ENCODE data around the gene GH2. TPM values are rescaled to one million over a fixed set of nuclear protein-coding genes. Genes with fewer than 3 reads are reported as not detected.
A peak's percentile ranks its signal among the peaks of the same experiment; 100 is the strongest.

GH2 gene
- total and polyA plus RNA-seq, 2 experiments from 2014 or later, result 0.59 to 2.3 TPM

- no peak overlapping the region for H3K27ac Mint-ChIP-seq
- Histone ChIP-seq H3F3A (replicated peaks; ENCODE audit: low read depth) (no peaks in the 10 kb centered on the region), H3K79me2 (replicated peaks; ENCODE audit: insufficient read depth) (no peaks in the 10 kb centered on the region)
These were observed 48.4 kb upstream of the GH2 start for GRCh38 chr17:63929860-63930766.

More at GRCh38 chr17:63929860-63930766, 48.4 kb upstream of the GH2 start:
- Mint-ChIP-seq H3K36me3 (ENCODE audit: low read depth) (no peaks in the 10 kb centered on the region), H3K27me3 (ENCODE audit: insufficient read depth, low read depth, poor library complexity) (peaks cover 8% of the 10 kb centered on the region), H3K4me1 (peaks cover 13% of the 10 kb centered on the region), H3K4me3 (no peak overlapping the region), H3K9me3 (no peaks in the 10 kb centered on the region)
- 0 out of 2 replicates have a peak overlapping the region, but pooled peaks have one; percentile 64 for H3K4me2 ChIP-seq
- H4K20me1 ChIP-seq (replicated peaks; ENCODE audit: insufficient read depth), result no peaks in the 10 kb centered on the region
- H3K9me2 ChIP-seq (ENCODE audit: insufficient read depth), result no peaks in the 10 kb centered on the region
- ATAC-seq (peak; percentile 60), DNase-seq (ENCODE audit: low spot score) (peak; percentile 35)
- no peak overlapping the region for H3K27ac ChIP-seq (ENCODE audit: low read depth)
- H3K4me1 ChIP-seq (ENCODE audit: insufficient read depth), result peaks cover 14% of the 10 kb centered on the region; the same call in 1 of the 2 replicates
- H3K36me3 ChIP-seq (ENCODE audit: insufficient read depth), result no peaks in the 10 kb centered on the region
- no peaks in the 10 kb centered on the region for H3K27me3 ChIP-seq (ENCODE audit: insufficient read depth)
- no peak overlapping the region for H3K4me3 ChIP-seq
- H2AFZ ChIP-seq, result no peak overlapping the region
- TF ChIP-seq CREB1 (CRISPR knock-in tag; IDR thresholded peaks at IDR 0.05; ENCODE audit: low read depth) (no peak), NANOG (IDR thresholded peaks at IDR 0.05; ENCODE audit: borderline replicate concordance) (no peak), ZNF114 (CRISPR knock-in tag; IDR thresholded peaks at IDR 0.05) (no peak), STAT1 (IDR thresholded peaks at IDR 0.05; ENCODE audit: unreplicated experiment) (no peak), ZNF331 (CRISPR knock-in tag; IDR thresholded peaks at IDR 0.05; ENCODE audit: low read depth) (no peak), CTCF (conservative IDR thresholded peaks at IDR 0.05; ENCODE audit: low read depth in 2 of 2) (no peak), EZH2 (IDR thresholded peaks at IDR 0.05; ENCODE audit: low read depth, unreplicated experiment) (no peak), POLR2AphosphoS5 (IDR thresholded peaks at IDR 0.05; ENCODE audit: low read depth) (no peak), EZH2phosphoT487 (IDR thresholded peaks at IDR 0.05; ENCODE audit: unreplicated experiment) (no peak), JUNB (IDR thresholded peaks at IDR 0.05; ENCODE audit: unreplicated experiment) (no peak)
- TF ChIP-seq, protein P1, sequence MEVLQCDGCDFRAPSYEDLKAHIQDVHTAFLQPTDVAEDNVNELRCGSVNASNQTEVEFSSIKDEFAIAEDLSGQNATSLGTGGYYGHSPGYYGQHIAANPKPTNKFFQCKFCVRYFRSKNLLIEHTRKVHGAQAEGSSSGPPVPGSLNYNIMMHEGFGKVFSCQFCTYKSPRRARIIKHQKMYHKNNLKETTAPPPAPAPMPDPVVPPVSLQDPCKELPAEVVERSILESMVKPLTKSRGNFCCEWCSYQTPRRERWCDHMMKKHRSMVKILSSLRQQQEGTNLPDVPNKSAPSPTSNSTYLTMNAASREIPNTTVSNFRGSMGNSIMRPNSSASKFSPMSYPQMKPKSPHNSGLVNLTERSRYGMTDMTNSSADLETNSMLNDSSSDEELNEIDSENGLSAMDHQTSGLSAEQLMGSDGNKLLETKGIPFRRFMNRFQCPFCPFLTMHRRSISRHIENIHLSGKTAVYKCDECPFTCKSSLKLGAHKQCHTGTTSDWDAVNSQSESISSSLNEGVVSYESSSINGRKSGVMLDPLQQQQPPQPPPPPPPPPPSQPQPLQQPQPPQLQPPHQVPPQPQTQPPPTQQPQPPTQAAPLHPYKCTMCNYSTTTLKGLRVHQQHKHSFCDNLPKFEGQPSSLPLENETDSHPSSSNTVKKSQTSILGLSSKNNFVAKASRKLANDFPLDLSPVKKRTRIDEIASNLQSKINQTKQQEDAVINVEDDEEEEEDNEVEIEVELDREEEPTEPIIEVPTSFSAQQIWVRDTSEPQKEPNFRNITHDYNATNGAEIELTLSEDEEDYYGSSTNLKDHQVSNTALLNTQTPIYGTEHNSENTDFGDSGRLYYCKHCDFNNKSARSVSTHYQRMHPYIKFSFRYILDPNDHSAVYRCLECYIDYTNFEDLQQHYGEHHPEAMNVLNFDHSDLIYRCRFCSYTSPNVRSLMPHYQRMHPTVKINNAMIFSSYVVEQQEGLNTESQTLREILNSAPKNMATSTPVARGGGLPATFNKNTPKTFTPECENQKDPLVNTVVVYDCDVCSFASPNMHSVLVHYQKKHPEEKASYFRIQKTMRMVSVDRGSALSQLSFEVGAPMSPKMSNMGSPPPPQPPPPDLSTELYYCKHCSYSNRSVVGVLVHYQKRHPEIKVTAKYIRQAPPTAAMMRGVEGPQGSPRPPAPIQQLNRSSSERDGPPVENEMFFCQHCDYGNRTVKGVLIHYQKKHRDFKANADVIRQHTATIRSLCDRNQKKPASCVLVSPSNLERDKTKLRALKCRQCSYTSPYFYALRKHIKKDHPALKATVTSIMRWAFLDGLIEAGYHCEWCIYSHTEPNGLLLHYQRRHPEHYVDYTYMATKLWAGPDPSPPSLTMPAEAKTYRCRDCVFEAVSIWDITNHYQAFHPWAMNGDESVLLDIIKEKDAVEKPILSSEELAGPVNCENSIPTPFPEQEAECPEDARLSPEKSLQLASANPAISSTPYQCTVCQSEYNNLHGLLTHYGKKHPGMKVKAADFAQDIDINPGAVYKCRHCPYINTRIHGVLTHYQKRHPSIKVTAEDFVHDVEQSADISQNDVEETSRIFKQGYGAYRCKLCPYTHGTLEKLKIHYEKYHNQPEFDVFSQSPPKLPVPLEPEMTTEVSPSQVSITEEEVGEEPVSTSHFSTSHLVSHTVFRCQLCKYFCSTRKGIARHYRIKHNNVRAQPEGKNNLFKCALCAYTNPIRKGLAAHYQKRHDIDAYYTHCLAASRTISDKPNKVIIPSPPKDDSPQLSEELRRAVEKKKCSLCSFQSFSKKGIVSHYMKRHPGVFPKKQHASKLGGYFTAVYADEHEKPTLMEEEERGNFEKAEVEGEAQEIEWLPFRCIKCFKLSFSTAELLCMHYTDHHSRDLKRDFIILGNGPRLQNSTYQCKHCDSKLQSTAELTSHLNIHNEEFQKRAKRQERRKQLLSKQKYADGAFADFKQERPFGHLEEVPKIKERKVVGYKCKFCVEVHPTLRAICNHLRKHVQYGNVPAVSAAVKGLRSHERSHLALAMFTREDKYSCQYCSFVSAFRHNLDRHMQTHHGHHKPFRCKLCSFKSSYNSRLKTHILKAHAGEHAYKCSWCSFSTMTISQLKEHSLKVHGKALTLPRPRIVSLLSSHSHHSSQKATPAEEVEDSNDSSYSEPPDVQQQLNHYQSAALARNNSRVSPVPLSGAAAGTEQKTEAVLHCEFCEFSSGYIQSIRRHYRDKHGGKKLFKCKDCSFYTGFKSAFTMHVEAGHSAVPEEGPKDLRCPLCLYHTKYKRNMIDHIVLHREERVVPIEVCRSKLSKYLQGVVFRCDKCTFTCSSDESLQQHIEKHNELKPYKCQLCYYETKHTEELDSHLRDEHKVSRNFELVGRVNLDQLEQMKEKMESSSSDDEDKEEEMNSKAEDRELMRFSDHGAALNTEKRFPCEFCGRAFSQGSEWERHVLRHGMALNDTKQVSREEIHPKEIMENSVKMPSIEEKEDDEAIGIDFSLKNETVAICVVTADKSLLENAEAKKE (CRISPR knock-in tag; IDR thresholded peaks at IDR 0.05), result no peak
- TF ChIP-seq, protein P2, sequence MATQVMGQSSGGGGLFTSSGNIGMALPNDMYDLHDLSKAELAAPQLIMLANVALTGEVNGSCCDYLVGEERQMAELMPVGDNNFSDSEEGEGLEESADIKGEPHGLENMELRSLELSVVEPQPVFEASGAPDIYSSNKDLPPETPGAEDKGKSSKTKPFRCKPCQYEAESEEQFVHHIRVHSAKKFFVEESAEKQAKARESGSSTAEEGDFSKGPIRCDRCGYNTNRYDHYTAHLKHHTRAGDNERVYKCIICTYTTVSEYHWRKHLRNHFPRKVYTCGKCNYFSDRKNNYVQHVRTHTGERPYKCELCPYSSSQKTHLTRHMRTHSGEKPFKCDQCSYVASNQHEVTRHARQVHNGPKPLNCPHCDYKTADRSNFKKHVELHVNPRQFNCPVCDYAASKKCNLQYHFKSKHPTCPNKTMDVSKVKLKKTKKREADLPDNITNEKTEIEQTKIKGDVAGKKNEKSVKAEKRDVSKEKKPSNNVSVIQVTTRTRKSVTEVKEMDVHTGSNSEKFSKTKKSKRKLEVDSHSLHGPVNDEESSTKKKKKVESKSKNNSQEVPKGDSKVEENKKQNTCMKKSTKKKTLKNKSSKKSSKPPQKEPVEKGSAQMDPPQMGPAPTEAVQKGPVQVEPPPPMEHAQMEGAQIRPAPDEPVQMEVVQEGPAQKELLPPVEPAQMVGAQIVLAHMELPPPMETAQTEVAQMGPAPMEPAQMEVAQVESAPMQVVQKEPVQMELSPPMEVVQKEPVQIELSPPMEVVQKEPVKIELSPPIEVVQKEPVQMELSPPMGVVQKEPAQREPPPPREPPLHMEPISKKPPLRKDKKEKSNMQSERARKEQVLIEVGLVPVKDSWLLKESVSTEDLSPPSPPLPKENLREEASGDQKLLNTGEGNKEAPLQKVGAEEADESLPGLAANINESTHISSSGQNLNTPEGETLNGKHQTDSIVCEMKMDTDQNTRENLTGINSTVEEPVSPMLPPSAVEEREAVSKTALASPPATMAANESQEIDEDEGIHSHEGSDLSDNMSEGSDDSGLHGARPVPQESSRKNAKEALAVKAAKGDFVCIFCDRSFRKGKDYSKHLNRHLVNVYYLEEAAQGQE (IDR thresholded peaks at IDR 0.05; ENCODE audit: unreplicated experiment), result no peak
- TF ChIP-seq, protein P3, sequence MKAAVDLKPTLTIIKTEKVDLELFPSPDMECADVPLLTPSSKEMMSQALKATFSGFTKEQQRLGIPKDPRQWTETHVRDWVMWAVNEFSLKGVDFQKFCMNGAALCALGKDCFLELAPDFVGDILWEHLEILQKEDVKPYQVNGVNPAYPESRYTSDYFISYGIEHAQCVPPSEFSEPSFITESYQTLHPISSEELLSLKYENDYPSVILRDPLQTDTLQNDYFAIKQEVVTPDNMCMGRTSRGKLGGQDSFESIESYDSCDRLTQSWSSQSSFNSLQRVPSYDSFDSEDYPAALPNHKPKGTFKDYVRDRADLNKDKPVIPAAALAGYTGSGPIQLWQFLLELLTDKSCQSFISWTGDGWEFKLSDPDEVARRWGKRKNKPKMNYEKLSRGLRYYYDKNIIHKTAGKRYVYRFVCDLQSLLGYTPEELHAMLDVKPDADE (IDR thresholded peaks at IDR 0.05), result no peak

All from GM23338 (cell line).